ENCODE data around the gene LCN1. TPM values are rescaled to one million over a fixed set of nuclear protein-coding genes. Genes with fewer than 3 reads are reported as not detected.
A peak's percentile ranks its signal among the peaks of the same experiment; 100 is the strongest.

Gene LCN1
- not detected for total RNA-seq

DNA sequence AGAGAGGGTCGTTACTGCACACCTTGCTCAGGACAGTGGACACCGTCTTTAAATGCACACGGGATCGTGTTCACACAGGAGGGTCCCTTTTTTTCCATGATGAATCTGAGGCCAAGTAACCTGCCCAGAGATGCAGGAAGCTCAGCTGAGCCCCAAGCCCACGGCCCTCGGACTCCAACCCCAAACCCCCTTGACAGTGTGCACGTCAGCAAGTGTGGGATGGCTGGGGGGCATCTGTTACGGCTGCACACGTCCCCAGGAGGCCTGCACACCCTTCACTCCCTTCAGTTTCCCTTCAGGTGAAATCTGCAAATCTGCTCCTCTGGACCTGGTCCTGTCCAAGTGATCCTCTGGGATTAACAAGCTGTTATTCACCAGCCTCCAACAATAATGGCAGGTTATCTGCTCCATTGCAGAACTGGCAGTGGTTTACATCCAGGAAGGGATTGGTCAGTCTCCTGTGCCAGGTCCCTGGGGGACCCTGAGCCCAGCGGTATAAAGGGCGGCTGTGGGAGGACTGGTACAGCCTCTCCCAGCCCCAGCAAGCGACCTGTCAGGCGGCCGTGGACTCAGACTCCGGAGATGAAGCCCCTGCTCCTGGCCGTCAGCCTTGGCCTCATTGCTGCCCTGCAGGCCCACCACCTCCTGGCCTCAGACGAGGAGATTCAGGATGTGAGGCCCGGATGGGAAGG is at the start of gene LCN1:
TSS of gene LCN1 (plus strand) at position 525 of the 692 bp plus-strand sequence. CDS start at position 583, 58 bp downstream.
- Mint-ChIP-seq H3K4me1 (ENCODE audit: low read depth in 2 of 2) (no peaks in the 10 kb centered on the region), H3K27ac (no peak within 1 kb of the TSS), H3K4me3 (no peak within 1 kb of the TSS), H3K9me3 (no peaks in the 10 kb centered on the region), H3K27me3 (peaks cover 26% of the 10 kb centered on the region in 2 donors), H3K36me3 (no peaks in the 10 kb centered on the region)
- DNase-seq (ENCODE audit: low spot score) (no peak), ATAC-seq (no peak)

DNA sequence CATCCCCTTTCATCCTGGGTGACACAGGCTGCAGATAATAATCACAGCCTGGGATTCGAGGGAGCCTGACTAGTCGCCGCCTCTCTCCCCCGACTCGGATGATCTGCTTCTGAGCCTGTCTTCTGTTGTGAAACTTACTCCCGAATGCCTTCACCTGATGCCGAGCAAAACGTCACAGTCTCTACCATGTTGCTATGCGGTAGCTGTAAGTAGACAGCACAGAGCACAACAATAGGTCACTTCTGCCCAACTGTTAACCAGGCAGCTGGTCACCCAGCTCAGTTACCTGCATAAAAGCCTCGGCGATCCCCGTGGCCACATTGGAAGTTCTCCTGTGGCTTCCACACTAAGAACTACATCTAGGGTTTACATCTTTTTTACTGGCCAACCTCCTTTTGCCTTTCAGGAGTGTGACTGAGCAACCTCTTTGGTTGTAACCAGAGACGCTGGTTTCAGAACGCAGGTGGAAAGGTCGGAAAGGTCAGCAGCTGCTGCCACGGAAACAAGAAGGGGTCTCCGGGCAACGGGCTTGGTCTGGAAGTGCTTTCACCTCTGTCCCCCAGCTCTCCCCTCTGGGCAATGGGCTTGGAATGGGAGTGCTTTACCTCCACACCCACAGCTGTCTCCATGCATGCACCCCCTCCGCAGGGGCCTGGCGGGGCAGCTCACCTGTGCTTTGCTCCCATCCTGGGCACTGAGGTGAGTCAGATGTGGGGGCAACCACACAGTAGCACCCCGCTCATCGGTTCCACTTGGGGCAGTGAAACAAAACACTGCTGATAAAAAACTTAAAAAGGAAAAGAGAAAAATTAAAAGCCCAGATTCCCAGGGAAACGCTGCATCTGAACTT is 49.2 kb upstream of the LCN1 start:
- no peaks in the 10 kb centered on the region for H3K36me3 Mint-ChIP-seq
- no peak overlapping the region for H3K27ac Mint-ChIP-seq
- H3K4me3 Mint-ChIP-seq, result no peak overlapping the region
- ATAC-seq, result no peak
- H3K9me3 Mint-ChIP-seq, result no peaks in the 10 kb centered on the region
- peaks cover 14 to 20% of the 10 kb centered on the region in 2 donors for H3K27me3 Mint-ChIP-seq
- peaks cover 7 to 13% of the 10 kb centered on the region in 2 donors for H3K4me1 Mint-ChIP-seq (ENCODE audit: low read depth in 2 of 2)
- DNase-seq (ENCODE audit: low spot score), result no peak

DNA sequence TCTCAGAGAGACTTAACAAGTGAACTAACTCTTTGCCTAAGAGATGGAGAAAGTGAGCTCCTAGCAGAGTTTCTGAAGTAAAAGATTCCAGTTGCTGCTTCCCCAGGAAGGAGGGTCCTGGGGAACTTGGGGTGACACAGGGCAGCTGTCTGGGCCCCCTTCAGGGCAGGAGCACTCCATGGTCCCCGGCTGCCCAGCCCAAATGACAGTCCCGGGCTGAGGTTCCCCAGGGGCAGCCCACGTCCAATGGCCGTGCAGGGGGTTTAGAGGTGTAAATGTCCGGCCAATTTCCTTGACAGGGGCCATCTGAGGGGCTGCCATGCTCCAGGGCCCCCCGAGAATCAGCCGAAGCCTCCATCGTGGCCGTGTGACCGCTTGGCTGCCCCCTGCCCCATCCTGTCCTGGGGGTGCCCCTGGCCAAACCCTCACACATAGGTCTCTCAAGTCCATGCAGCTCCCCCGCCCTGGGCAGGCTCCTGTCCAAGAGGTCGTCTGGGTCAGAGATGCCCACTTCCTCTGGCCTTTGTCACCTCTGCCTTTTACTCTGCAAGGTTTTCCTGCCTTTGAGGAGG is 47.2 kb upstream of the LCN1 start:
- no peaks in the 10 kb centered on the region for H3K36me3 Mint-ChIP-seq
- peaks cover 7 to 15% of the 10 kb centered on the region in 2 donors for H3K27me3 Mint-ChIP-seq

DNA sequence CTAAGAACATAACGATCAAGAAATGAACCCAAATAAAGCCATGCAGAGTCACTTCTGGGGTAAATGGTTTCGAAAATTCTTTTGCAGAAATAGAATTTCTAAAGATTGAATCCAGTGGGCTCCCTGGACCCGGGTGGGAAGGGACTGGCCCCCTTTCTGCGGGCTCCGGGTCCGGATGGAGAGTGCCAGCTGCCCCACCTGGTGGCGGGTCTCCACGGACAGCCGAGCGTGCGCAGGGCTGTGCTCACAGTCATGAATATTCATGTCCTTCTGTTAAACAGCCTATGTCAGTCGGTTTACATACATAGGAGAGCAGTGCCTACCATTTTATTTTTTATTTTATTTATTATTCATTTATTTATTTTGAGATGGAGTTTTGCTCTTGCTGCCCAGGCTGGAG is 46.3 kb upstream of the LCN1 start:
- no peak for ATAC-seq
- H3K9me3 Mint-ChIP-seq, result no peaks in the 10 kb centered on the region

More for the DNA sequence above, 47.2 kb upstream of the LCN1 start:
- H3K27ac Mint-ChIP-seq, result no peak overlapping the region
- no peaks in the 10 kb centered on the region for H3K9me3 Mint-ChIP-seq
- H3K4me1 Mint-ChIP-seq (ENCODE audit: low read depth in 2 of 2), result peaks cover 7 to 12% of the 10 kb centered on the region in 2 donors
- DNase-seq (ENCODE audit: low spot score) (no peak), ATAC-seq (no peak)
- H3K4me3 Mint-ChIP-seq, result no peak overlapping the region

DNA sequence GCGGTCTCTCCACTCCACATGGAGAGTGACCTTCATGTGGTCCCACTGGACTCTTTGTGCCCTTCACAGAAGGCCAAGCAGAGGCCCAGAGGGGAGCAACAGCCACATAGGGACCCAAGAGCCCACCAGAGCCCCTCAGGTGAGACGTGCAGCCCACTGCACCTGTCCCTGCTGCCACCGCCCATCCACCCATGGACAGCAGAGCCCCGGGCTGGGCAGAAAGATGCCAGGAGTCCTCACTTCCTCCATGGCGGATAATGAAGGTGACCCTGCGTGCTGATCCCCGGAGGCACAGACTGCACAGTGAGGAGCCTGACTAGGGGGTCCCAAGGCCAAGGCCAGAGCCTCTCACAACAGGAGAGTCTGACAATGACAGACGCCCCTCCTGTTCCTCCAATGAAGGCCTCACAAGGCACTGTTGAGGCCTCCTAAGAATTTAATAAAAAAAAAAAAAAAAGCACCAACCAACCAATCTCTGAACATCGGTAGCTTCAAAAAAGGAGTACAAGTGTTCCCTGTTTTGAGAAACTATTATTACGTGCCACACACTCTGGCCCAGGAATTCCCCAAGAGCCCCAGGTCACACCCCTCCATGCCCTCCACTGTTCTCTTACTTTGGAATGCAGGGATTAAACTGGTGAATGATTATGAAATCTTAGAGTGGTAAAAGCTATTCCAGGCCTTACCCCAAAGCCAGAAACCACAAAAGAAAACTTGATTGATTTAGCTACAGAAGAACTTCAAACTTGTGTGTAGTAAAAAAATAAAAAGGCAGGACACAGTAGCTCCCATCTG is 44.5 kb upstream of the LCN1 start:
- ATAC-seq (no peak), DNase-seq (ENCODE audit: low spot score) (no peak)
- no peak overlapping the region for H3K27ac Mint-ChIP-seq
- peaks cover 4 to 6% of the 10 kb centered on the region in 2 donors for H3K4me1 Mint-ChIP-seq (ENCODE audit: low read depth in 2 of 2)
- H3K9me3 Mint-ChIP-seq, result no peaks in the 10 kb centered on the region
- no peaks in the 10 kb centered on the region for H3K36me3 Mint-ChIP-seq
- H3K27me3 Mint-ChIP-seq, result peaks cover 0 to 7% of the 10 kb centered on the region in 2 donors
- H3K4me3 Mint-ChIP-seq, result no peak overlapping the region

More for the DNA sequence above, 46.3 kb upstream of the LCN1 start:
- H3K4me1 Mint-ChIP-seq (ENCODE audit: low read depth in 2 of 2), result peaks cover 6 to 10% of the 10 kb centered on the region in 2 donors
- no peak overlapping the region for H3K27ac Mint-ChIP-seq
- no peaks in the 10 kb centered on the region for H3K36me3 Mint-ChIP-seq
- no peak for DNase-seq (ENCODE audit: low spot score)
- H3K4me3 Mint-ChIP-seq, result no peak overlapping the region
- H3K27me3 Mint-ChIP-seq, result peaks cover 7 to 15% of the 10 kb centered on the region in 2 donors

DNA sequence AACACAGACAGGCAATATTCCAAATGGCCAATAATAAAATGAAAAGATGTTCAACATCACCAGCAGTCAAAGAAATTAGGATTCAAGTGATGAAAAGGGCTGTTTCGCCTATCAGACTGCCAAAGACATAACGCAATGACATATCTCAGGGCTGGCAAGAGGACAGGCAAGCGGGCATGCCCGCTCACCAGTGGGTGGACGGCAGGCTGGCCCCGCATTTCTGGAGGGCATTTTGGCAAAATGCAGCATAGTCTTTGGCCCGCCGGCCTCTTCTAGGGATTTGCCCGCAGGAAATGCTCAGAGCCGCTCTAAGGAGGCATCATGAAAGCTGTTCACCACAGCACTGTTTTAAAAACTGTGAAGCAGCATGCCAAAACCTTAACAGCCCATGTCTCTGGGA is 43.0 kb upstream of the LCN1 start:
- Mint-ChIP-seq H3K27ac (no peak overlapping the region), H3K27me3 (peaks cover 0 to 7% of the 10 kb centered on the region in 2 donors), H3K9me3 (no peaks in the 10 kb centered on the region), H3K36me3 (no peaks in the 10 kb centered on the region), H3K4me3 (peak overlapping the region; percentile 89), H3K4me1 (ENCODE audit: low read depth in 2 of 2) (peaks cover 4 to 6% of the 10 kb centered on the region in 2 donors)
- ATAC-seq, result no peak
- DNase-seq (ENCODE audit: low spot score), result no peak

DNA sequence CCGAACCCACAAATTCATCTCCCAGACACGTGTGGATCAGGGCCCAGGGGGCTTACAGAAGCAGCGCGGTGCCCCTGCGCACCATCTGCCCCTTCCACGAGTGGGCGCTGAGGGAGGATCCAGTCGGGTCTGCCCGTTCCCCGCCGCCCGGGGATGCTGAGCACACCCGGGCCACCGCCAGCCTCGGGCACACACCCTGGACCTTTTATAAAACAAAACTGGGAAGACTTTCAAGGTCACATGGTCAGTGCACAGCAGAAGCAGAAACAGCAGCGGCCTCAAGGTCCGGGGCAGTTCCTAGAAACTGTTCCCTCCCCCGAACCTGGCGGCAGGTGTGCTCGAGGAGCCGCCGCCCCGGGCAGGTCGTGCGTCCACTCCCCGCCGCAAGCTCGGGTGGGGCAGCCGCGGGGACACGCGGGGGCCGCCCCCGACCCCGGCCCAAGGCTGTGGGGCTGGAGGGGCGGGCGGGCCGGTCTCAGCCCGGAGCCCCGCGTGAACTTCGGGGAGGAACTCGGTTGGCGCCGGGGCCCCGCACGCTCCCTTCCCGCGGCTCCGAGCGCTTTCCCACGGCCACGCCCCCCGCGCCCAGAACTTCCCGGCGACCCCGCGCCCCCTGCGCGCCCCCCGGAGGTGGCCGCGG is 42.3 kb upstream of the LCN1 start:
- Mint-ChIP-seq H3K9me3 (no peaks in the 10 kb centered on the region), H3K4me3 (peak overlapping the region; percentile 89), H3K36me3 (no peaks in the 10 kb centered on the region), H3K27me3 (peaks cover 0 to 7% of the 10 kb centered on the region in 2 donors), H3K4me1 (ENCODE audit: low read depth in 2 of 2) (peaks cover 4 to 6% of the 10 kb centered on the region in 2 donors), H3K27ac (peak overlapping the region in 1 of 2 donors; percentile 54)
- peak in 1 of 2 donors; percentile 25 for ATAC-seq
- no peak for DNase-seq (ENCODE audit: low spot score)

DNA sequence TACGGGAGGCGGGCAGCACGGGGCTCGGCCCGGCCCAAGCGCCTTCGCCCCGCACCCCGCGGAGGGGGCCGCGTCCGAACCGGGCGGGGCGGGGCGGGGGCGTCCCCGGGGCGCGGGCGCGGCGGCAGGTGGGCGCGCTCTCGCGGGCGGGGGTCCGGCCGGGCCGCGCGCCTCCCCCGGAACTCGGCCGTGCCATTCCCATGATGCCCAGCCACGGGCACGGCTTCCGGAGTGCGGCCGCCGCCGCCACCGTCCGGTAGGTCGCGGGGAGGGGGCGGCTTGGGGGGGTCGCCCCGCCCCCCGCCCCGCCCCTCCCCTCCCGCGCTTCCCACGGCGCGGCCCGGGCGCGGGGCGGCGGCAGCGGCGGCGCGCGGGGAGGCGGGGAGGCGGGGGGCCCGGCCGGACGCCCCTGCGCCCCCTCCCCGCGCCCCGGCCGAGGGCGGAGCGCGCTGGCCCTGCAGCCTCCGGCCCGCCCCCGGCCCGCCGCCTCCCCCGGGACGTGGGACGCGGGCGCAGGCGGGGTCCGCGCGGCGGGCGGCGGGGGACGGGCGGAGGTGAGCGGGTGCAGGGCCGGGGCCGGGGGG is 41.7 kb upstream of the LCN1 start, which contains the start of gene PPP1R26:
TSS of gene PPP1R26 (plus strand) at position 314 of the 584 bp plus-strand sequence. CDS start 4,729 bp downstream, outside the sequence.
- no peaks in the 10 kb centered on the region for H3K9me3 Mint-ChIP-seq
- ATAC-seq, result peak; percentile 50 to 67
- H3K27me3 Mint-ChIP-seq, result peaks cover 0 to 7% of the 10 kb centered on the region in 2 donors

DNA sequence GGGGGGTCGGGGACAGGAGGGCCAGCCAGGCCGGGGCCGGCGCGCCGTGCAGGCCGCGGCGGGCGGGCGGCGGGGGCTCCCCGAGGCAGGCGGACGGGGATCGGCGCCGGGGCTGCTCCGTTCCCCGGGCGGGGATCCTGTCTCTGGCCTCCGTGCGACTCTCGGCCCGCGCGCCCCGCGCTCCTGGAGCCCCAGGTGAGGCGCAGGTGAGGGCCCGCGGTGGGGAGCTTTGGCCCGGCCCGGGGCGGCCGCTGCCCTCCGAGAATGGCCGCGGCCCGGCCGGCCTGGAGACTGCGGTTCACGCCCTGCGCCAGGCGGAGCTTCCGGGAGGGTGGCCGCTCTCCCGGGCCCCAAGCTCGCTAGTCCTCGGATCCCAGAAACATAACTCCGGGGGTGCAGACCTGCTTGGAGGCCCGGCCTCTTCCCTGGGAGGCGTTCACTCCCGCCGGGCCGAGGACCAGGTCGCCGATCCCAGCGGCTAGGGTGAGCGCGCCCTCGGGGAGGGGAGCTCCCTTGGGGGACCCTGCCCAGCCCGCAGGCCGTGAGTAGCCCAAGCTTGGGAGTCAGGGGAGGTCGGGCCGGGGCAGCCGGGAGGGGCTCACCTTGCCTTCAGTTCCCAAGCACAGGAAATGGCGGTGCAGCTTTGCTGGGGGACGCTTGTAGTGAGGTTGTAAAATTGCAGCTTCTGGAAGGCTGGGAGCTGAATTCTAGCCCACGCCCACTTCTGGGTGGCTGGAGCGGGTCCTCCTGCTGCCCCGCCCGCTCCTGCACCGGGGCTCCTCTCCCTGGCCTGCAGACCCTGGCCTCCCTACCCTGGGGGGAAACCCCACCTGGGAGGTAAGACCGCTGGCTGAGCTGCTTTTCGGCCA is 40.9 kb upstream of the LCN1 start:
- H3K4me1 Mint-ChIP-seq (ENCODE audit: low read depth in 2 of 2), result peaks cover 4 to 6% of the 10 kb centered on the region in 2 donors
- H3K27me3 Mint-ChIP-seq, result peaks cover 0 to 7% of the 10 kb centered on the region in 2 donors
- H3K36me3 Mint-ChIP-seq, result no peaks in the 10 kb centered on the region
- H3K27ac Mint-ChIP-seq, result no peak overlapping the region
- H3K4me3 Mint-ChIP-seq, result no peak overlapping the region
- ATAC-seq (peak; percentile 52 to 75), DNase-seq (ENCODE audit: low spot score) (no peak)
- no peaks in the 10 kb centered on the region for H3K9me3 Mint-ChIP-seq

More for the DNA sequence above, 41.7 kb upstream of the LCN1 start, which contains the start of gene PPP1R26:
- Mint-ChIP-seq H3K4me3 (peak within 1 kb of the TSS; percentile 89), H3K36me3 (no peaks in the 10 kb centered on the region), H3K4me1 (ENCODE audit: low read depth in 2 of 2) (peaks cover 4 to 6% of the 10 kb centered on the region in 2 donors), H3K27ac (peak within 1 kb of the TSS in 1 of 2 donors; percentile 54)
- no peak for DNase-seq (ENCODE audit: low spot score)

DNA sequence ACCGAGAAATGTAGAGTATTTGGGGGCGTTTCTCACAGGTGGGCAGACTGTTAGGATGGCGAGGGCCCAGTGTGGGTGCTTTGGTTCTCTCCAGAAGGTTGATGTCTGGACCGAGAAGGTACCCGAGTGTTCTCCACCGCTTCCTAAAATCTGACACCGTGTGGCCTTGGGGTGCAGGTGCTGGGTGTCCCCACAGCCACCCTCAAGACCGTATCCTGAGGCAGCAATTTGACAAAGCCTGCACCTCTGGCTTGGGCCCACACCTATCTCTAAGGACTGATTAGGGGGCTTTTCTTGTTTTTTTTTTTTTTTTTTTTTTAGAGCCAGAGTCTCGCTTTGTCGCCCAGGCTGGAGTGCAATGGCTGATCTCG is 40.3 kb upstream of the LCN1 start:
- DNase-seq (ENCODE audit: low spot score) (no peak), ATAC-seq (no peak)
- H3K36me3 Mint-ChIP-seq, result no peaks in the 10 kb centered on the region
- peaks cover 3 to 4% of the 10 kb centered on the region in 2 donors for H3K4me1 Mint-ChIP-seq (ENCODE audit: low read depth in 2 of 2)
- peak overlapping the region; percentile 30 for H3K4me3 Mint-ChIP-seq
- no peaks in the 10 kb centered on the region for H3K9me3 Mint-ChIP-seq
- no peak overlapping the region for H3K27ac Mint-ChIP-seq
- H3K27me3 Mint-ChIP-seq, result peaks cover 0 to 2% of the 10 kb centered on the region in 2 donors

DNA sequence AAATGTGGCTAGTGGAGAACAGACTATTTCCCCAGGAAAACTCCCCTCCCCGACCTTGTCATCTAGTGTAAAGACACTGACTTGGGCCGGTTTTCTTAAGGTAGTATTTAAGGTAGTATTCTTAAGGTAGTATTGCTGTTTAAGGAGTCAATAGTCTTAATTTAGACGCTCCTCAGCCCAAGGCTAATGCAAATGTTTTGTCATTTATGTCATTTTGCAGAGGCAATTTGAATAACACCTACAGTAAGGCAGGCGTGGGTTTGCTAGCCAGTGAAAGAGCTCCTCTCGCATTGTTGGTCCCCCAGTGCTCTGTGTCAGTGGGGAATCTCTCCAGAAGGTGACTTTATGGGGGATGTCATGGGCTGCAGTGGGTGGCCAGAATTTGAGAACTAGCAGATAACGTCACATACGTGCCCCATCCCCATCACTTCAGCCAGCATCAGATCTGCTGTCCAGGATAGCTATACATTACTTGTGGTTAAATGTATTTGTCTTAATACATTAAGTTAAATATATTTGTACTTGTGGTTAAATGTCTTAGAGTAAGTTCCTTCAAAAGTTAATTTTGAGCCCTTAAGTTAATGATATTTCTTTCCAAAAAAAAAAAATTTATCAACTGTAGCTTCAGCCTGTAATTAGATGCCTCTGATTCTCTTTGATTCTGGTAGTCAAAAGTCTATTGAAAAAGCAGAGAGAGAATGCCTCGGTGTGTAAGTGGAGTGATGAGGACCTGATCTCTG is 39.1 kb upstream of the LCN1 start:
- H3K9me3 Mint-ChIP-seq, result no peaks in the 10 kb centered on the region
- ATAC-seq, result no peak
- H3K4me1 Mint-ChIP-seq (ENCODE audit: low read depth in 2 of 2), result peaks cover 3 to 4% of the 10 kb centered on the region in 2 donors
- no peaks in the 10 kb centered on the region for H3K36me3 Mint-ChIP-seq
- H3K27ac Mint-ChIP-seq, result no peak overlapping the region
- H3K27me3 Mint-ChIP-seq, result peaks cover 0 to 2% of the 10 kb centered on the region in 2 donors
- no peak overlapping the region for H3K4me3 Mint-ChIP-seq
- no peak for DNase-seq (ENCODE audit: low spot score)
